GM13976 (cell line): ENCODE data around the gene OSBPL7.

Source experiments
- DNase-seq: peaks from one replicate; pipeline ENCODE4 v3.0.0; 2012; ENCODE audit warnings: low spot score
- CTCF ChIP-seq: IDR thresholded peaks from 2 replicates; pipeline ENCODE4 v1.5.1; 2012; ENCODE audit warnings: borderline replicate concordance, mild to moderate bottlenecking; ENCODE audit not compliant: insufficient read depth; ENCODE audit errors: extremely low read depth, missing control alignments, control extremely low read depth
- in situ Hi-C: fragments of 300-500 bp; cut with MboI; formaldehyde crosslinking; loops from one replicate; pipeline ENCODE4 v1.12.0; 2022; ENCODE audit warnings: low sequenced_read_pairs, mixed read lengths, inconsistent platforms; ENCODE audit not compliant: unreplicated experiment

Gene OSBPL7

GRCh38 chr17:47801176-47801765 is 20.3 kb downstream of the OSBPL7 start:
- DNase-seq = no peak
- no peak for TF ChIP-seq CTCF
- in situ Hi-C loops = no loop called here

GRCh38 chr17:47800686-47801085 is 20.9 kb downstream of the OSBPL7 start:
- in situ Hi-C loops = no loop called here
- DNase-seq = no peak
- no peak for TF ChIP-seq CTCF

- no peak for TF ChIP-seq CTCF
- in situ Hi-C loops = loop anchor here (10.0 to 25.0 kb wide), 2 partner anchors 103 to 435 kb away; partner anchors contain the start of gene TBKBP1
- no peak for DNase-seq
These were observed 23.8 kb downstream of the OSBPL7 start for GRCh38 chr17:47797797-47798196.

GRCh38 chr17:47792979-47793378 is 28.6 kb downstream of the OSBPL7 start:
- no peak for TF ChIP-seq CTCF

GRCh38 chr17:47792457-47792856 is 29.1 kb downstream of the OSBPL7 start:
- DNase-seq = no peak
- TF ChIP-seq CTCF = no peak
- in situ Hi-C loops = loop anchor here (10.0 to 25.0 kb wide), 2 partner anchors 98 to 430 kb away; partner anchors contain the start of gene TBKBP1

More at GRCh38 chr17:47792979-47793378, 28.6 kb downstream of the OSBPL7 start:
- DNase-seq = no peak
- in situ Hi-C loops = loop anchor here (10.0 to 25.0 kb wide), 2 partner anchors 98 to 431 kb away; partner anchors contain the start of gene TBKBP1

GRCh38 chr17:47791025-47791424 is 30.6 kb downstream of the OSBPL7 start:
- in situ Hi-C loops = loop anchor here (10.0 to 25.0 kb wide), 2 partner anchors 96 to 429 kb away; partner anchors contain the start of gene TBKBP1
- no peak for DNase-seq
- no peak for TF ChIP-seq CTCF
